ENCODE measurements around the gene WTIP.
"Not testable (repeated sequence)": the region's sequence is repeated elsewhere in the genome, so short reads cannot be mapped to it uniquely, and the experiment has no call there.

WTIP gene

DNA sequence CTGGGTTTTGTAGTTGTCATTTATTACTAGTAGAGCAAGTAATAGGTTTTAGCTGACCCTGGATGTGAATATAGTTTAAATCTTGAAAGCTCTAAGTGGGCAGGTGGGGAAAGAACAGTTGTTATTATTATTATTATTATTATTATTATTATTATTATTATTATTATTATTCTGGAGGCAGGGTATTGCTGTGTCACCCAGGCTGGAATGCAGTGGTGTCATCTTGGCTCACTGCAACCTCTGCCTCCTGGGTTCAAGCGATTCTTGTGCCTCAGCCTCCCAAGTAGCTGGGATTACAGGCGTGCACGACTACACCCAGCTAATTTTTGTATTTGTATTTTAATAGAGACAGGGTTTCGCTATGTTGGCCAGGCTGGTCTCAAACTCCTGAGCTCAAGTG is 3.1 kb upstream of the WTIP start:
- DNase-seq (ENCODE audit: low read depth, low spot score), result not testable (repeated sequence)

DNA sequence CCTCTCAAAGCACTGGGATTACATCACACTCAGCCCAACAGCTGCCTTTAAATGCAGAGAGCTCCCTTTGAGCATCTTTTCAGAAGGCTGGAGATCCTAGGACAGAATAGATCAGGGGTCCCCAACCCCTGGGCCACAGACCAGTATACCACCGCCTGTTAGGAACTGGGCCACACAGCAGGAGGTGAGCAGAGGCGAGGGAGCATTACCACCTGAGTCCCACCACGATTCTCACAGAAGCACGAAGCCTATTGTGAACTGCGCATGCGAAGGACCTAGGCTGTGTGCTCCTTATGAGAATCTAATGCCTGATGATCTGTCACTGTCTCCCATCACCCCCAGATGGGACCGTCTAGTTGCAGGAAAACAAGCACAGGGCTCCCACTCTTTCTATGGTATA is 2.2 kb upstream of the WTIP start:
- DNase-seq (ENCODE audit: low read depth, low spot score), result no peak

DNA sequence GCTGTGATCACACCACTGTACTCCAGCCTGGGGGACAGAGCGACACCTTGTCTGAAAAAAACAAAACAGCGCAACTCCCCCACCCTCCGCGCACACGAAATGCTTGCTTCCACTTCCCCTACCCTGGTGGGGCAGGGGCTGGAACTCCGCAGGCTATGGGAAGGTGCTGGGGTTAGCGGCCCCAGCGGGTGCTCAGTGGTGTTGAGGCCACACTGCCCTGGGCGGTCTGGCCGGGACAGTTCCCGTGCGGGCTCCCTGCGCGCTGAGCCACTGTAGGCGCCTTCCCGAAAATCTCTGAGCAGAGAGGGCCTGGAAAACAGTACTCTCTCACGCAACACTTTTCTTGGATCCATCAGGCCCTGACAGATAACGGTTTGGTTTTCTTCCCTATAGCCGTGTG is 1.1 kb upstream of the WTIP start:
- DNase-seq (ENCODE audit: low read depth, low spot score), result peak; percentile 55

DNA sequence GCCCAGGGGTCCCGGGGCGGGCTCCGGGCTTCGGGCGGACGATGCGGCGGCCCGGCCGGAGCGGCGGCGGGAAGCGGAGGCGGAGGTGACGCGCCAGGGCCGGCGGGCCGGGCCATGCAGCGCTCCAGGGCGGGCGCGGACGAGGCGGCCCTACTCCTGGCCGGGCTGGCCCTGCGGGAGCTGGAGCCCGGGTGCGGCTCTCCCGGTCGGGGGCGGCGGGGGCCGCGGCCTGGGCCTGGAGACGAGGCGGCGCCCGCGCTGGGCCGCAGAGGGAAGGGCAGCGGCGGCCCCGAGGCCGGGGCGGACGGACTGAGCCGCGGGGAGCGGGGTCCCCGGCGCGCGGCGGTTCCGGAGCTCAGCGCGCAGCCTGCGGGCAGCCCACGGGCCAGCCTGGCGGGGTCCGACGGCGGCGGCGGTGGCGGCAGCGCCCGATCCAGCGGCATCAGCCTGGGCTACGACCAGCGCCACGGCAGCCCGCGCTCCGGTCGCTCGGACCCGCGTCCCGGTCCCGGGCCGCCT is 362 bp downstream of the WTIP start:
- DNase-seq (ENCODE audit: low read depth, low spot score), result no peak

DNA sequence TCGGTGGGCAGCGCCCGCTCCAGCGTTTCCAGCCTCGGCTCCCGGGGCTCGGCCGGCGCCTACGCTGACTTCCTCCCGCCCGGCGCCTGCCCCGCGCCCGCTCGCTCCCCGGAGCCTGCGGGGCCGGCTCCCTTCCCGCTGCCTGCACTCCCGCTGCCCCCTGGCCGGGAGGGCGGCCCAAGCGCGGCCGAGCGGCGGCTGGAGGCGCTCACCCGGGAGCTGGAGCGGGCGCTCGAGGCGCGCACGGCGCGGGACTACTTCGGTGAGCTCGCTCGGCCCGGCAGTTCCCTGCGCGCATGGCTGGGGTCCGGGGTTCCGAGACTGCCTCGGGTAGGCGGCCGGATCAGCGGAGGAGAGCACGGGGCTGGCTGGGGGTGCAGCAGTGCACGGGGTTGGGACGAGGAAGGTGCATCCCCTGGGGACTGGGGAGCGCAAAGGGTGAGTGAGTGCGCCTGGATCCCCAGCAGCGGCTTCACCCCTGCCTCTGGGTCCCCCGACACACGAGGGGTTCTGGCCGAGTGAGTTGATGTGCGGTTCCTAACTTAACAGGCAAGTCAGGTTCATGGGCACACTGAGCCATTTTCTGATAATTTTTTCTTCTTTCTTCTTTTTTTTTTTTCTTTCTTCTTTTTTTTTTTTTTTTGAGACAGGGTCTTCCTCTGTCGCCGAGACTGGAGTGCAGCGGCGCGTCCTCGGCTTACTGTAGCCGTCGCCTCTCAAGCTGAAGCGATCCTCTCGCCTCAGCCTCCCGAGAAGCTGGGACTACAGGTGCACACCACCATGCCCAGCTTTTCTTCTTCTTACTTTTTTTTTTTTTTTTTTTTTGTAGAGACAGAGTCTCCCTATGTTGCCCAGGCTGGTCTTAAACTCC is 1.1 kb downstream of the WTIP start:
- peak; percentile 39 for DNase-seq (ENCODE audit: low read depth, low spot score)

DNA sequence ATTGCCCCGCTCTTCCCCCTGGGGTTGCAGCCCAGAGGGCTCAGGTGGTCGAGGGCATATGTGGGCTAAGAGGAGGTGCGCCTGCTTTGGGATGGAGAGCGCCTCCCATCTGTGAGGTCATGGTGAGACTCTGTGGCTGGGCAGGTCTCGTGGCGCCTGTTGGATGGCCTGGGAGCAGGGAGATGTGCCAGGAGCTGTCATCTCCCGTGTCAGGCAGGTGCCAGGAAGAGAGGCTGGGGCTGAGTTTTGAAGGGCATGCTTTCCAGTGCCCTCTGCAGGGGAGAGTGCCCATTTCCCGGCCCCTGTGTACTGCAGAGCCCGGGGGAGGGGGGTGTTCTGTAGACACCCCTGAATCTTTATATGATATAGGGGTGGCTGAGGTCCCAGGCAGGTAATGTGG is 2.8 kb downstream of the WTIP start:
- DNase-seq (ENCODE audit: low read depth, low spot score), result no peak

DNA sequence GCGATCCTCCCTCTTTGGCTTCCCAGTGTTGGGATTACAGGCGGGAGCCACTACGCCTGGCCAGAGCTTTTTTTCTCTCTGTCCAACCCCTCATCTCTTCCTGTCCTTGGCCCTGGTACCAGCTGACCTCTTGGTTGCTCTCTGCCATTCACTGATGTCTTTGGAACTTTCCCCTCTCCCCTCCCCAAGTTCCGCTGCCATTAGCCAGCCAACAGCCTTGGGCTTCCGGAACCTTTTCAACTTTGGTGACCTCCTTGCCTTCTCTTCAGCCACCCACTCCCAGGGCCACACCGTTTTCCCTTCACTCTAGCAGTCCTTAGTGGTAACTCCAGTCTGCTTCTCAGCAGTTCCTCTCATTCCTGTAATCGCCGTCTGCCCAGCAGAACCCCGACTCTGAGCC is 4.3 kb downstream of the WTIP start:
- DNase-seq (ENCODE audit: low read depth, low spot score), result no peak

DNA sequence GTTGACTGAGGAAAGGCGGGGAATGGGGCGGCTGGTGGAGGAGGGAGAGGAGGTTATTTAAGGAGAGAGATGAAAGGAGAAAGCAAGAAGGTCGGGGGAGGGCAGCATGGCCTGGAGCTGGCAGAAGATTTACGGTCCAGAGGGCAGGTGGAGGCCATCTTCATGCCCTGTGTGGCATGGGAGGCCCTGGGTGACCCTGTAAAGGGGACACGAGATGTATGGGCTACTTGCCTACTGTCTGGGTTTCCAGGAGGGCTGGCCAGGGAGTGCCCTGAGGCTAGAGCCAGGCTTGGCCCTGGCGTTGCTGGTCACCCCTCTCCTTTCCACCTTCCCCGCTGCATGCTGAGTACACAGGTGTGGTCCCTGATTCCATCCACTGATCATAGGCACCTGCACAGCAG is 6.1 kb downstream of the WTIP start:
- DNase-seq (ENCODE audit: low read depth, low spot score), result no peak

DNA sequence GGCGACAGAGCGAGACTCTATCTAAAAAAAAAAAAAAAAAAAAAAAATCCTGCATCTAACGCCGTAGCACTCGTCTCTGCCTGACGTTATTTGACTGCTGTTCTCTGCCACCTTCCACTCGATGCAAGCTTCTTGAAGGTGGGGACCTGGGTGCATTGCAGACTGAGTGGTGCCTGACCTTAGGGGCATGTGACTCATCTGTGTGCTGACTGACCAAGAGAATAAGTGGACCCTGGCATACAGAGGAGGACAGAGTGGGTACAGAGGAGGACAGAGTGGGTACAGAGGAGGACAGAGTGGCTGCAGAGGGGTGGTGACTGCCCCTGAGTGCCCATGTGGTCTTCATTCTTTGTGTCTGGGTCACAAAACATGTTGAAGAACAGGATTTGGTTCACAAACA is 7.6 kb downstream of the WTIP start:
- DNase-seq (ENCODE audit: low read depth, low spot score), result no peak

DNA sequence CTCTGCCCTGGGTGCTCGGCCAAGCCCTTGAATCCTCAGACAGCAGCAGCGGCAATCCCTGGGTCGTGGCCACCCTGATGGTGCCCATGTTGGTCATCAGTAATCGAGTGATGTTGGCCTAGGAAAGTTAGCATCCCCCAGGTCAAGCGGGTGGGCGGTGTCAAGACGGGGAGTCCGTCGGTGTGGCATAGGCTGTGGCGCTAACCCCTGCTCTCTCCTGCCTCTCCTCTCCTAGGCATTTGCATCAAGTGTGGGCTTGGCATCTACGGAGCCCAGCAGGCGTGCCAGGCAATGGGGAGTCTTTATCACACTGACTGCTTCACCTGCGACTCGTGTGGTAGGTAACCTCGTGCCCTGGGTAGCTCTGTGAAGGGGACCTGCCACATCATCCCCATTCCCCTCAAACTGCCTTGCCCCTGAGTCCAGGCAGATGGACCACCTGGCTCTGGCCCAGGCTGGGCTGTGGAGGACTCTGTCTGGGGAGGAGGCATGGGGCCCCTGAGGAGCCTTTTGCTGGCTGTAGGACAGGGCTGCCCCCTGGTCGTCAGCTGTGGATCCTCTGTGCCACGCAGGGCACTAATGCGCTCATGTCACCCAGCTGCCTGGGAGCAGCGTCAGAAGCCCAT is 8.7 kb downstream of the WTIP start:
- no peak for DNase-seq (ENCODE audit: low read depth, low spot score)

DNA sequence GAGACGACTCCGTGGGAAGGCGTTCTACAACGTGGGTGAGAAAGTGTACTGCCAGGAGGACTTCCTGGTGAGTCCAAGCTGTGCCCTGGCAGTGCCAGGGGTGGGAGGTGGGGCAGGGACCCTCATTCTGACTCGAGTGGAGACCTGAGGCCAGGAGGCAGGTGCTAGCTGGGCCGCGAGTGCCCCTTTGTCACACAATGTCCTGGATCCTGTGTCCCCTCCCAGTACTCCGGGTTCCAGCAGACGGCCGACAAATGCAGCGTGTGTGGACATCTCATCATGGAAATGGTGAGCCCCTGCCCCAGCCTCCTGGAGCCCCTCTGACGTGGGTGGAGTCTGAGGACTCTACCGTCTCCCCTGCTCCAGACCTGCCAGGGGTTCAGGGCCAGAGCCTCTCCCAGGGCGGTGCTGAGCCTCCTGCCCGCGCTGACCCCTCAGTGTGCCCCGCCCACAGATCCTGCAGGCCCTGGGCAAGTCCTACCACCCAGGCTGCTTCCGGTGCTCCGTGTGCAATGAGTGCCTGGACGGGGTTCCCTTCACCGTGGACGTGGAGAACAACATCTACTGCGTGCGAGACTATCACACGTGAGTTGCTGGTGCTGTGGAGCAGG is 11.6 kb downstream of the WTIP start:
- no peak for DNase-seq (ENCODE audit: low read depth, low spot score)

DNA sequence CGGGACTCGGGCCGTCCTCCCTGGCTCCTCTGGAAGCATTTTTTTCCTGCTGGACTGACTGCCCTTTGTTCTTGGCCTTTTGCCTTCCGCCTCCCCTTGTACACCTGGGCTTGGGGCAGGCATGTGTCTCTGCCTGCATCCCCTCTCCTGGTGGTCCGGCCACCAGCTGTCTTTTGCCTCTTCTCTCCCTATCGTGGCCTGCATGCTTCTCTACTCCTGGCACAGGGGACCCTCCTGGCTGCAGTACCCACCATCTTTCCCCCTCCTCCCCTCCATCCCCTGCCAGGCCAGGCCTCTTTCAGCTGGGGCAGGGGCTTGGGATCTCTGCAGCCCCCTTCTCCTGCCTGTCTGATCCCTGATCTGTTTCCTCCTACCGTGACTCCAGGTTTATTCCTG is 12.1 kb downstream of the WTIP start:
- DNase-seq (ENCODE audit: low read depth, low spot score), result no peak

DNA sequence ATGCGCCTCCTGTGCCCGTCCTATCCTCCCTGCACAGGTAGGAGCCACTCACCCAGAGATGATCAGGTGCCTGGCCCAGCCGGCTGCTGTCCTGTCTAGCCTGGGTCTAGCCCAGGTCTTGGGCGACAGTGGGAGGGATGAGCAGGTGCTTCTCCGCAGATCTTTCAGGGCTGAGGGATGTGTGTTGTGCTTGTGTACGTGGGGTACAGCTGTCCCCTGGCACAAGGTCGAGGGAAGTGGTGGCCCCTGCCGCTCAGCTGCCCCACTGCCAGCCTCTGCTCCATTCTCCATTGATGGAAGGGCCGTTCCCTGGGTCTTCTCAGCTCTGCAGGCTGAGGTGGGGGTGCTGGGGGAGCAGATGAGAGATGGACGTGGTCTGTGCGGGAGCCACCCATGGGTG is 13.0 kb downstream of the WTIP start:
- DNase-seq (ENCODE audit: low read depth, low spot score), result no peak

DNA sequence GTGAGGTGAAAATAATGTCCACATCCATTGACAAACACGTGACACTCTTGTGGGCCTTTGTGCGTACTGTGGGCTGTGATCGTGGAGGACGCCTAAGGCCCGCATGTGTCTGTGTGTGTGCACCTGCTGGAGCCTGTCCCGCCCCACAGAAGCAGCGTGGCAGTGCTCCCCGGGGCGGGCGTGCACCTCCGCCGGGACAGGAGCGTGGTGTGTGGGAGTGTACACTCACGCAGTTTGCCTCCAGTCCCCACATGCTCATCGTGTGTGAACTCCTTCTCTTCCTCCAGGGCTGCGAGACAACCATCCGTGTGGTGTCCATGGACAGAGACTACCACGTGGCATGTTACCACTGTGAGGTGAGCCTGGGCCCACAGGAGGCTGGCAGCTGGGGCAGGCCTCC is 13.9 kb downstream of the WTIP start:
- no peak for DNase-seq (ENCODE audit: low read depth, low spot score)

DNA sequence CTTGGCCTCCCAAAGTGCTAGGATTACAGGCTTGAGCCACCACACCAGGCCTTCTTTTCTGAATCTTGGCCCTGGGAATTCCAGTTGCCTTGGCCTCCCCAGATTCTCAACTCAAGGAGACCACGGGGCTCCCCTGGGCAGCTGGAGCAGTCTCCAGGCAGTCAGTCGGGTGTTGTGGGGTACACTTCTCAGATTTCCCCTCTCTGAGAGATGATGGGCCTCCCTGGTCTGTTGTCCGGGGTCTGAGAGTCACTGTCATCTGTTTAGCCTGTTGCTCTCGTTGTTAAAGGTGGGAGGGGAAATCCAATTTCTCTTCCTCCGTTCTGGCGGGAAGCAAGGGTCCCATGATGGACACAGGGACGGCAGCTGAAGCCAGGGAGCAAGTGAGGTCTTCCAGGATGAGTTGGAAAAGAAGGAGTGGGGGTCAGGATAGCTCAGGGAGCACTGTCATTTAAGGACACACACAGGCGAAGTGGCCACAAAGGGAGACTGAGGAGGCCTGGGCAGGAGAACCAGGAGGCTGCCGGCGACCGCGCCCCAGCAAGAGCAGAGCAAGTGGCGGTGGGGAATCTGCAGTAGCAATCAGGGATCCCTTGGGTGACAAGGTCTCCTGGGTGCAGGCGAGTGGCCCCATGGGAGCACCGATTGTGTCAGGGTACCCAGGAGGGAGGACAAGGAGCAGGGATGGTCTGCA is 15.7 kb downstream of the WTIP start:
- no peak for DNase-seq (ENCODE audit: low read depth, low spot score)

DNA sequence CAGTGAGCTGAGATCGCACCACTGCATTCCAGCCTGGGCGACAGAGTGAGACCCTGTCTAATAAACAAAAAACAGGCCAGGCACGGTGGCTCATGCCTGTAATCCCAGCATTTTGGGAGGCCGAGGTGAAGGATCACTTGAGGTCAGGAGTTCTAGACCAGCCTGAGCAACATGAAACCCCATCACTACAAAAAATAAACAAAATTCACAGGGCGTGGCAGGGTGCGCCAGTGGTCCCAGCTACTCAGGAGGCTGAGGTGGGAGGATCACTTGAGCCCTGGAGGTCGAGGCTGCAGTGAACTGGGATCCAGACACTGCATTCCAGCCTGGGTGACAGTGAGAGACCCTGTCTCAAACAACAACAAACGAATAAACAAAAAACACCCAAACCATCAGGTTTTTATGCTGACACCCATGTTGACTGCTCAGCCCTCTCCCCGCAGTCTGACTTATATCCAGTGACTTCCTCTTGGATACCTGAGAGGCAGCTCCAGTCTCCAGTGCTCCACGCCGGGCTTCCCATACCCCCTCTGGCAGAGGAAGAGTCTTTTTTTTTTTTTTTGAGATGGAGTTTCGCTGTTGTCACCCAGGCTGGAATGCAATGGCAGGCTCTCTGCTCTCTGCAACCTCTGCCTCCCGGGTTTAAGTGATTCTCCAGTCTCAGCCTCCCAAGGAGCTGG is 17.7 kb downstream of the WTIP start:
- DNase-seq (ENCODE audit: low read depth, low spot score), result no peak

DNA sequence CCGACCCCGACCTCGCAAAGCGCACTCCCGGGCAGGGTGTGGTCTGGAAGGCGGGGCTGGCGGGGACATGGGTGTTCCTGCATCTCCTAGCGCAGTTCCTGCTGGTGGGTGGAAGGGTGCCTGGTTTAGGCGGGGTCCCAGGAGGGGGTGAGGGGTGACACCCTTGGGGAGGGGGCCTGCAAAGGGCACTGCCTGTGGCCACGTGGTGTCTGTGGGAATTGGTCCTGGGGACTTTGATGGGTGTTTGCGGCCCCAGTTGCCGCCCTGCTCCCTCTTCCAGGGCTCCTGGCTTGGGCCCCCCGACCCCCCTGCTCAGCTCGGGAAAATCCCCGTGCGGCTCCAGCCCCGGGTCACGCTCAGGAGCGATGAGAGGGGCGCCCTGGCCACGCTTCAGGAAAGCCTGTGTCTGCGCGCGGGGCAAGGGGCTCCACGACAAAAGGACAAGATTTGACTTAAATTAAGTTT is 19.1 kb downstream of the WTIP start:
- DNase-seq (ENCODE audit: low read depth, low spot score), result no peak

DNA sequence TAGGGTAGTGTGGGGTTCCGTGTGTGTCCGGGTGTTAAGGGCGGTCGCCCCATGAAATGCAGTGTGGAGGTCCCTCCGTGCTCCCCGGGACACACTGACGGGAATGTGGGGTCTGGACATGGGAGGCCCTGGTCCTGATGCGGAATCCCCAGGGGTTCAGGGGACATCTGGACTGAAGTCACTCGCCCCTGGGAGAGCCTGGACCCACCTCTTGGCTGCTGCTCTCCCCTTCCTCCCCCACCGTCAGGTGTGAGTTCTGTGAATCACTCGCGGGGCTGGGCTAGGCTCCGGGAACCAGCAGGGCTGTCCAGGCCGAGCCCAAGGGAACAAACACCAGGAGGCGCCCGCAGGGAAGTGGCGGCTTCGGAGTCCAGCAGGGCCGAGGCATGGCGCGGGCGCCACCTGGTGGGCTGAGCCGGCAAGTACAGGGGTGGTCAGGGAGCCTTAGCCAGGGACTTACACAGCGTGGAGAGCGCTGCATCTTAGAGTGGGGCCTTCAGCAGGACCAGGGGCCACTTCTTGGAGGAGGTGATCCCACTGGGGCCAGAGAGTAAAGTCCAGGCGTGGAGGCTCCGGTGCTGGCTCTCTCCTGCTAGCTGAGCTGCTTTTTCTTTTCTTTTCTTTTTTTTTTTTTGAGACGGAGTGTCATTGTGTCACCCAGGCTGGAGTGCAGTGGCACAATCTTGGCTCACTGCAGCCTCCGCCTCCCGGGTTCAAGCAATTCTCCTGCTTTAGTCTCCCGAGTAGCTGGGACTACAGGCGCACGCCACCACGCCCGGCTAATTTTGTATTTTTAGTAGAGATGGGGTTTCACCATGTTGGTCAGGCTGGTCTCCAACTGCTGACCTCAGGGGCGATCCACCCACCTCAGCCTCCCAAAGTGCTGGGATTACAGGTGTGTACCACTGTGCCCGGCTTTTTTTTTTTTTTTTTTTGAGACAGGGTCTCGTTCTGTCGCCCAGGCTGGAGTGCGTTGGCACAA is 20.1 kb downstream of the WTIP start:
- peak; percentile 98 for DNase-seq (ENCODE audit: low read depth, low spot score)

DNA sequence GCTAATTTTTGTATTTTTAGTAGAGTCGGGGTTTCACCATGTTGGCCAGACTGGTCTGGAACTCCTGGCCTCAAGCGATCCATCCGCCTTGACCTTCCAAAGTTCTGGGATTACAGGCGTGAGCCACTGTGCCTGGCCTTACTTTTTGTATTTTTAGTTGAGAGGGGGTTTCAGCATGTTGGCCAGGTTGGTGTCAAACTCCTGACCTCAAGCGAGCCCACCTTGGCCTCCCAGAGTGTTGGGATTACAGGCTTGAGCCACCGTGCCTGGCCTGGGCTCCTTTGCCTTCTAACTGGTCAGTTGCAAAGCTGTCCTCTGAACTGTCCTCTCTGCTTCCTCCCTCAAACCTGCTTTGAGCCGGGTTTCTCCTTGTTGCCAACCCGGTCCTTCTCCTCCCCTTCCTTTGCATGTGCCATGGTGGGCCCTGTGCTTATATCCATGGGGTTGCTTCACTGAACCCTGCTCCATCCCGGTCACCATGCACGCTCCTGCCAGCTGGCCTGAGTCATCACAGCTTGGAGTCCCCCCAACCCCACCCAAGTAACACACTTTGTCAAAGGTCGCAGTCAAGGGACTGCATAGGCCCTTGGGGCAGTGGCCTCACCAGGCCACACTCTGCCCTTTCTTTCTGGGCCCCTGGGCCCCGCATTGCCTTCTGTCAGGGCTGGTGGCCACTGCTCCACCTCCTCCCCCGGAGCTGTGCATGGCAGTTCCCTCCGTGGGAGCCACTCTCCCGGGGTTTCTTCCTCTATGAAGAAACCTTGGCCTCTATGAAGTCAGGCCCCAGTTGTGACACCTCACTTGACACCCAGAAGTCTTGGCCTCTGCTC is 21.2 kb downstream of the WTIP start:
- no peak for DNase-seq (ENCODE audit: low read depth, low spot score)
